ENCODE data around the gene HSDL1. TPM values are rescaled to one million over a fixed set of nuclear protein-coding genes. Genes with fewer than 3 reads are reported as not detected.

The HSDL1 gene
- polyA plus RNA-seq, 1 experiment, result 29.5 TPM

- ChIA-PET POLR2A (no interaction called here), CTCF (interaction anchor here (0.6 to 4.2 kb wide), 16 partner anchors 10 to 398 kb away, joined by 3 to 32 read pairs (median 6); partner anchors contain the start of genes TAF1C and WFDC1)
- no peak for DNase-seq (ENCODE audit: low read depth, low spot score)
- no peaks in the 10 kb centered on the region for H3K9me3 ChIP-seq (ENCODE audit: control insufficient read depth, insufficient read depth, low read length)
- H3K27ac ChIP-seq (ENCODE audit: low read depth, low read length), result no peak overlapping the region
- no peak for TF ChIP-seq CTCF (IDR thresholded peaks at IDR 0.05; ENCODE audit: low read depth, low read length)
- no peaks in the 10 kb centered on the region for H3K27me3 ChIP-seq (ENCODE audit: control insufficient read depth, insufficient read depth, low read length)
- H3K4me3 ChIP-seq (ENCODE audit: low read depth, low read length), result no peak overlapping the region
Observed at GRCh38 chr16:84085773-84086172, 59.2 kb downstream of the HSDL1 start.

DNA sequence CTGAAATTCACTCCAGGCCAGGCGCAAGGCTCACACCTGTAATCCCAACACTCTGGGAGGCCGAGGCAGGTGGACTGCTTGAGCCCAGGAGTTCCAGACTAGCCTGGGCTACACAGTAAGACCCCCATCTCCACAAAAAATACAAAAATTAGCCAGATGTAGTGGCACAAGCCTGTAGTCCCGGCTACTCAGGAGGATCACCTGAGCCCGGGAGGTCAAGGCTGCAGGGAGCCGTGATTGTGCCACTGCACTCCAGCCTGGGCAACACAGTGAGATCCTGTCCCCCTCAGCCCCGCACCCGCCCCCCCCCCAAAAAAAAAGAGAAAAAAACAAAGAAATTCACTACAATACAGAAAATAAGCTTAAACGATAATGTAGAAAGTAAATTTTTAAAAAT, 59.7 kb downstream of the HSDL1 start:
- no peak for TF ChIP-seq CTCF (IDR thresholded peaks at IDR 0.05; ENCODE audit: low read depth, low read length)
- H3K4me3 ChIP-seq (ENCODE audit: low read depth, low read length), result no peak overlapping the region
- CTCF ChIA-PET, result interaction anchor here (0.6 to 4.4 kb wide), 27 partner anchors 11 to 405 kb away, joined by 3 to 32 read pairs (median 5); partner anchors contain the start of genes TAF1C and WFDC1
- no peaks in the 10 kb centered on the region for H3K27me3 ChIP-seq (ENCODE audit: control insufficient read depth, insufficient read depth, low read length)
- DNase-seq (ENCODE audit: low read depth, low spot score), result no peak
- POLR2A ChIA-PET, result no interaction called here
- no peaks in the 10 kb centered on the region; the same call in 1 of the 2 replicates for H3K9me3 ChIP-seq (ENCODE audit: control insufficient read depth, insufficient read depth, low read length)
- H3K27ac ChIP-seq (ENCODE audit: low read depth, low read length), result no peak overlapping the region

DNA sequence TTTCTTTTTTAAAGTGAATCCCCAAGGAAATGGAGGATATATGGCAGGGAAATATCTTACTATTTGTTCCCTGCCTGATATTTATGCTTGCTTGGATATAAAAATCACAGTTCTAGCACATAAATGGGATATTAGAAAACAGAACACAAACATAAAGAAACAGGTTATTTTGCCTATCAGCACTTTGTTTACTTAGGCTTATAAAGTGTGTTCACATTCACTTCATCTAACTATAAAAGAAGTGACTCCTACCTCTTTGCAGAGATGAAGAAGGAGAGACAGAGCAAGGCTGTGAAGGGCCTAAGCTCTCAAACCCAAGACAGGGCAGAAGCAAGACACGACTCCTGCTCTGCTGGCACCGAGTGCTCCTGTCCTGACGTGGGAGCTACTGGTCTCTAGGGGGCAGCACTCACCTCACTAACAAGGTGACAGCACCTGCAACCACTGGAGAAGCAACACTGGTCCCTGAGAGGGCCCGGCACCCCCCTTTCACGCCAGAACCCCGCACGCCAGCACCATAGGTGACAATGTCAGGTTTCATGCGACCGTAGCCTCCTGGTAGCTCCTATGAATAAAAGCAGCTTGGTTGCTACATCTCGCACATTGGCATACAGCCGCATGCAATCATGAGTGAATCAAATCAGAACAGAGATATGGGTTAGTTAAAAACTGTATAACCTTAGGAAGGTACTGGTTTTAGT, 60.3 kb downstream of the HSDL1 start:
- CTCF ChIA-PET, result interaction anchor here (0.6 to 4.4 kb wide), 27 partner anchors 11 to 406 kb away, joined by 3 to 32 read pairs (median 4); partner anchors contain the start of genes OSGIN1 and TAF1C
- POLR2A ChIA-PET, result no interaction called here
- TF ChIP-seq CTCF (IDR thresholded peaks at IDR 0.05; ENCODE audit: low read depth, low read length), result peak; percentile 84
- peak; percentile 10 for DNase-seq (ENCODE audit: low read depth, low spot score)
- Histone ChIP-seq H3K9me3 (ENCODE audit: control insufficient read depth, insufficient read depth, low read length) (no peaks in the 10 kb centered on the region; the same call in 1 of the 2 replicates), H3K27me3 (ENCODE audit: control insufficient read depth, insufficient read depth, low read length) (no peaks in the 10 kb centered on the region), H3K27ac (ENCODE audit: low read depth, low read length) (no peak overlapping the region), H3K4me3 (ENCODE audit: low read depth, low read length) (no peak overlapping the region)

DNA sequence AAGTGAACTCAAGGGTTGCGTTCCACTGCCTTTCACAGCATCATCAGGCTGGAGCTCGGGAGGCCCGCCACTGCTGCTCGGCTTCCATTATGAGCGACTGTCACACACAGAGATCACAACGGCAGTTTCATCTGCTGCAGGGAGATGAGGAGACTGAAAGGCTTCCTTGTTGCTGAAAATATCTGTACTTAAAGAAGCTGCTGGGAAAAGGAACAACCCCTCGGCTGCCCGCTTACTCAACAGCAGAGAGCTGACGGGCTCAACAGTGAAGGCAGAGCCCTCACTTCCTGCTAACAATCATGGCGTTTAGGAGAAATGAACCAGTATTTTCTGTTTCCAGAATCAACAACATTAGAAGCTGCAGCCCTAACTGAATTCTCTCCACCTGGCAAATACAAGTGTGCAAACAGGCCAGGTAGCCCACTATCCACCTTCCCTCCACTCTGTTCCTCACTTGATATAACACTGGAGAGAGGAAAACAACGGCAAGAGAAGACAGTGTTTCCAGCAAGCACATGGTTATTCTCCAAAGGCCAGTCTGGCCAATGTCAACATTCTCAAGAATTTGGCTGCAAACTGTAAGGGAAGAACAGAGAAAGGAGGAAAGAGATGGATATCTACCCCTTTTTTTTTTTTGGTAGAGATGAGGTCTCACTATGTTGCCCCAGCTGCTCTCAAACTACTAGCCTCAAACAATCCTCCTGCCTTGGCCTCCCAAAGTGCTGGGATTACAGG, 62.0 kb downstream of the HSDL1 start:
- H3K27ac ChIP-seq (ENCODE audit: low read depth, low read length), result no peak overlapping the region
- POLR2A ChIA-PET, result no interaction called here
- no peak for TF ChIP-seq CTCF (IDR thresholded peaks at IDR 0.05; ENCODE audit: low read depth, low read length)
- H3K9me3 ChIP-seq (ENCODE audit: control insufficient read depth, insufficient read depth, low read length), result no peaks in the 10 kb centered on the region; the same call in 1 of the 2 replicates
- no peaks in the 10 kb centered on the region for H3K27me3 ChIP-seq (ENCODE audit: control insufficient read depth, insufficient read depth, low read length)
- H3K4me3 ChIP-seq (ENCODE audit: low read depth, low read length), result no peak overlapping the region
- CTCF ChIA-PET, result interaction anchor here (0.6 to 4.4 kb wide), 4 partner anchors 17 to 104 kb away, joined by 3 to 31 read pairs (median 13); partner anchors contain the start of gene TAF1C
- no peak for DNase-seq (ENCODE audit: low read depth, low spot score)

DNA sequence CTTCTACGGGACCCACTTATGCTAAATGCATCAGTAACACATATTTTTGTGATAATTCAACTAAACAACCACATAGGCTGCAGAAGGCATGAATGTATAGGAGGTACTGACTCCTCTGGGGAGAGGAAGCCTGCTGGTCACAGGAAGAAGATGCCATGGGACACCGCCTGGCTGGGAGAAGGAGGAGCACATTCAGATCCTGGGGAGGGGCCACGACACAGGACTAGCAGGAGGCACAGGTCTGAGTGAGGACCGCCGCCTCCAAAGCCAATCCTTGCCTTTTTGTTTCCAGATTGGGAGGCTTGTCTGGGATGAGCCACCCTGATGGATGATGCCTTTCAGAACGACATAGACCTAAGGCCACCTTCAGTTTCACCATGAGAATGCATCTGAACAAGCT, 62.9 kb downstream of the HSDL1 start:
- Histone ChIP-seq H3K27me3 (ENCODE audit: control insufficient read depth, insufficient read depth, low read length) (no peaks in the 10 kb centered on the region), H3K27ac (ENCODE audit: low read depth, low read length) (no peak overlapping the region), H3K4me3 (ENCODE audit: low read depth, low read length) (no peak overlapping the region), H3K9me3 (ENCODE audit: control insufficient read depth, insufficient read depth, low read length) (no peaks in the 10 kb centered on the region; the same call in 1 of the 2 replicates)
- no peak for TF ChIP-seq CTCF (IDR thresholded peaks at IDR 0.05; ENCODE audit: low read depth, low read length)
- POLR2A ChIA-PET, result no interaction called here
- DNase-seq (ENCODE audit: low read depth, low spot score), result no peak
- CTCF ChIA-PET, result interaction anchor here (4.4 kb wide), 1 partner anchor 16 kb away, joined by 31 read pairs; no protein-coding TSS in a partner anchor

Measured in AG04450 (cell line).